Esophagus muscularis mucosa (tissue), 4 donors: ENCODE data around the gene HMGN4. TPM values are rescaled to one million over a fixed set of nuclear protein-coding genes. Genes with fewer than 3 reads are reported as not detected.

Experiments used
- DNase-seq: peaks from one replicate; pipeline ENCODE4 v3.0.0-alpha.2; 2017; ENCODE audit errors: extremely low spot score
- H3K27ac ChIP-seq, 4 donors: fragments of 200-600 bp; sonication (generic); replicated peaks in 1 of 4; 1 replicate in 3 of 4; 2 replicates in 1 of 4; pipeline ENCODE4 v1.5.1; 2016 to 2019; ENCODE audit warnings: mild to moderate bottlenecking in 1 of 4
- H3K27me3 ChIP-seq, 4 donors: fragments of 200-600 bp; sonication (generic); one replicate each; pipeline versions ENCODE4 v1.5.1 to v1.6.0; 2016 to 2019
- H3K36me3 ChIP-seq, 4 donors: fragments of 200-600 bp; sonication (generic); one replicate each; pipeline ENCODE4 v1.5.1; 2016 to 2019
- H3K4me1 ChIP-seq, 4 donors: fragments of 200-600 bp; sonication (generic); one replicate each; pipeline ENCODE4 v1.5.1; 2016 to 2019
- H3K4me3 ChIP-seq, 4 donors: fragments of 200-600 bp; sonication (generic); 1 replicate in 2 of 4; 2 replicates in 2 of 4; pipeline ENCODE4 v1.5.1; 2016 to 2019; ENCODE audit warnings: mild to moderate bottlenecking in 4 of 4, moderate library complexity in 1 of 4
- H3K9me3 ChIP-seq, 4 donors: fragments of 200-600 bp; sonication (generic); 1 replicate in 3 of 4; 2 replicates in 1 of 4; pipeline ENCODE4 v1.5.1; 2016 to 2019
- CTCF ChIP-seq, 3 experiments: fragments of 200-600 bp in 2 of 3; fragments of 450-650 bp in 1 of 3; sonication (generic) in 2 of 3; IDR thresholded peaks; one replicate each; pipeline ENCODE4 v1.5.1; 2017 to 2019; ENCODE audit warnings: antibody characterized with exemption in 3 of 3, mild to moderate bottlenecking in 2 of 3, moderate library complexity in 1 of 3
- EP300 ChIP-seq: sonication (generic); formaldehyde crosslinking; IDR thresholded peaks from one replicate; pipeline ENCODE4 v1.6.1; 2017; ENCODE audit warnings: antibody characterized with exemption
- POLR2A ChIP-seq: fragments of 450-650 bp; IDR thresholded peaks from one replicate; pipeline ENCODE4 v1.6.1; 2017; ENCODE audit warnings: antibody characterized with exemption, moderate library complexity, mild to moderate bottlenecking, low read depth
- POLR2AphosphoS5 ChIP-seq, 2 donors: sonication (generic); formaldehyde crosslinking; IDR thresholded peaks; one replicate each; pipeline ENCODE4 v1.6.1; 2017; ENCODE audit warnings: antibody characterized with exemption in 2 of 2
- WGBS: methylation state at CpG from one replicate; pipeline ENCODE4 v1.1.5; 2018; 5-methylcytosine and 5-hydroxymethylcytosine counted together
- intact Hi-C: fragments of 100-400 bp; cut with DNase I; formaldehyde crosslinking; loops from one replicate; pipeline ENCODE4 v1.15.1; 2023
- total RNA-seq, 4 donors: library from RNA; depleted of rRNA; stranded (reverse); fragments of >200 nt; gene quantifications; one replicate each; pipeline versions ENCODE4 v1.1.0 to v1.2.1, GENCODE V29; 2016

Gene HMGN4
- total RNA-seq: 100 to 1,000 TPM in 1 of 4 donors, 10 to 100 TPM in 3; 80.2 to 117 (median 86.5) TPM

GRCh38 chr6:26537846-26538571 lies at the start of gene HMGN4:
Gene HMGN4, plus strand, starts transcription at chr6:26538366. Its CDS starts 6,841 bp downstream, at chr6:26545207.
- Histone ChIP-seq H3K9me3 (peaks cover 0 to 2% (median 0%) of the 10 kb centered on the region in 4 donors), H3K36me3 (peaks cover 0 to 20% (median 9%) of the 10 kb centered on the region in 4 donors), H3K4me1 (peaks cover 31 to 58% (median 52%) of the 10 kb centered on the region in 4 donors), H3K4me3 (peak within 1 kb of the TSS; percentile 76 to 95 (median 82)), H3K27ac (peak within 1 kb of the TSS; percentile 91 to 97 (median 94)), H3K27me3 (no peaks in the 10 kb centered on the region)
- intact Hi-C loops: loop anchor here (2.0 kb wide), 1 partner anchor 15 kb away; no protein-coding TSS in a partner anchor
- peak; percentile 45 for TF ChIP-seq POLR2A
- TF ChIP-seq POLR2AphosphoS5 (IDR thresholded peaks at IDR 0.05): peak; percentile 75 to 86
- peak in 1 of 3 experiments; percentile 6 for TF ChIP-seq CTCF (IDR thresholded peaks at IDR 0.05)
- no peak for TF ChIP-seq EP300
- WGBS: under 1% methylated on average over 31 of the region's 49 CpGs
- DNase-seq: peak; percentile 94

GRCh38 chr6:26489996-26490964 lies 47.9 kb upstream of the HMGN4 start:
- H3K4me1 ChIP-seq: no peaks in the 10 kb centered on the region
- no peak for TF ChIP-seq POLR2A
- no peak overlapping the region for H3K4me3 ChIP-seq
- WGBS: 90% methylated on average over 8 of the region's 8 CpGs
- no peaks in the 10 kb centered on the region for H3K36me3 ChIP-seq
- no peaks in the 10 kb centered on the region for H3K9me3 ChIP-seq
- no peak for DNase-seq
- intact Hi-C loops: no loop called here
- H3K27me3 ChIP-seq: no peaks in the 10 kb centered on the region
- H3K27ac ChIP-seq: no peak overlapping the region

- Histone ChIP-seq H3K4me1 (no peaks in the 10 kb centered on the region), H3K9me3 (no peaks in the 10 kb centered on the region), H3K4me3 (no peak overlapping the region), H3K36me3 (no peaks in the 10 kb centered on the region), H3K27me3 (no peaks in the 10 kb centered on the region), H3K27ac (no peak overlapping the region)
- intact Hi-C loops: no loop called here
- 90% methylated on average over 5 of the region's 5 CpGs for WGBS
- TF ChIP-seq EP300 (no peak), CTCF (IDR thresholded peaks at IDR 0.05) (no peak), POLR2A (no peak)
- DNase-seq: no peak
Measured at GRCh38 chr6:26491604-26492003, 46.6 kb upstream of the HMGN4 start.

- Histone ChIP-seq H3K27ac (no peak overlapping the region), H3K36me3 (no peaks in the 10 kb centered on the region), H3K4me3 (no peak overlapping the region), H3K4me1 (no peaks in the 10 kb centered on the region), H3K27me3 (no peaks in the 10 kb centered on the region), H3K9me3 (no peaks in the 10 kb centered on the region)
- intact Hi-C loops: no loop called here
- TF ChIP-seq CTCF (IDR thresholded peaks at IDR 0.05): no peak
- TF ChIP-seq POLR2A: no peak
- no peak for TF ChIP-seq EP300
- TF ChIP-seq POLR2AphosphoS5 (IDR thresholded peaks at IDR 0.05): no peak
- 91% methylated on average over 2 of the region's 2 CpGs for WGBS
- no peak for DNase-seq
Measured at GRCh38 chr6:26493258-26493657, 44.9 kb upstream of the HMGN4 start.

GRCh38 chr6:26494117-26494516 lies 44.0 kb upstream of the HMGN4 start:
- TF ChIP-seq POLR2A (no peak), CTCF (IDR thresholded peaks at IDR 0.05) (no peak), EP300 (no peak), POLR2AphosphoS5 (IDR thresholded peaks at IDR 0.05) (no peak)
- intact Hi-C loops: no loop called here
- 88% methylated on average over 3 of the region's 3 CpGs for WGBS
- H3K4me1 ChIP-seq: no peaks in the 10 kb centered on the region
- no peak overlapping the region for H3K27ac ChIP-seq
- no peaks in the 10 kb centered on the region for H3K9me3 ChIP-seq
- DNase-seq: no peak
- H3K36me3 ChIP-seq: no peaks in the 10 kb centered on the region
- H3K4me3 ChIP-seq: no peak overlapping the region
- H3K27me3 ChIP-seq: no peaks in the 10 kb centered on the region
